Brain microvascular endothelial cell (primary cell): ENCODE results near the gene LMNA.
A peak's percentile ranks its signal among the peaks of the same experiment; 100 is the strongest.

Experiments used
- DNase-seq: peaks from one replicate; pipeline ENCODE4 v3.0.0-alpha.2; 2020
- H3K27ac ChIP-seq: fragments of 250-450 bp; sonication (Bioruptor Pico); 2 replicates; pipeline ENCODE4 v1.5.1; 2020; ENCODE audit warnings: mild to moderate bottlenecking, moderate library complexity
- H3K27me3 ChIP-seq: fragments of 250-450 bp; sonication (Bioruptor Pico); replicated peaks from 2 replicates; pipeline ENCODE4 v1.5.1; 2020; ENCODE audit warnings: mild to moderate bottlenecking
- H3K36me3 ChIP-seq: fragments of 250-450 bp; sonication (Bioruptor Pico); replicated peaks from 2 replicates; pipeline ENCODE4 v1.5.1; 2020; ENCODE audit warnings: mild to moderate bottlenecking
- H3K4me3 ChIP-seq: 2 replicates; pipeline ENCODE4 v1.5.1; 2011; ENCODE audit warnings: low read depth, mild to moderate bottlenecking, control low read depth, low read length, moderate library complexity
- CTCF ChIP-seq: IDR thresholded peaks from 2 replicates; pipeline ENCODE4 v1.5.1; 2011; ENCODE audit warnings: low read depth, mild to moderate bottlenecking, moderate library complexity, low read length, control low read depth, inconsistent platforms; ENCODE audit errors: missing control alignments
- in situ Hi-C: cut with HindIII; loops from 2 replicates; pipeline ENCODE4 v1.10.0; 2017; ENCODE audit warnings: low sequenced_read_pairs, low pct_ligation_motif_present

LMNA gene

GRCh38 chr1:156104065-156104810 is 10.3 kb upstream of the LMNA start:
- TF ChIP-seq CTCF, result no peak
- Histone ChIP-seq H3K4me3 (no peak overlapping the region), H3K27ac (peak overlapping the region; percentile 67), H3K36me3 (no peaks in the 10 kb centered on the region), H3K27me3 (no peaks in the 10 kb centered on the region)
- in situ Hi-C loops, result no loop called here
- peak; percentile 86 for DNase-seq

GRCh38 chr1:156104861-156105832 is 9.4 kb upstream of the LMNA start:
- no peak for TF ChIP-seq CTCF
- DNase-seq, result no peak
- no peak overlapping the region for H3K4me3 ChIP-seq
- in situ Hi-C loops, result no loop called here
- no peaks in the 10 kb centered on the region for H3K27me3 ChIP-seq
- no peaks in the 10 kb centered on the region for H3K36me3 ChIP-seq
- H3K27ac ChIP-seq, result peak overlapping the region; percentile 67

- in situ Hi-C loops, result no loop called here
- no peaks in the 10 kb centered on the region for H3K27me3 ChIP-seq
- DNase-seq, result no peak
- H3K36me3 ChIP-seq, result no peaks in the 10 kb centered on the region
- peak overlapping the region; percentile 30 for H3K4me3 ChIP-seq
- TF ChIP-seq CTCF, result no peak
- H3K27ac ChIP-seq, result peak overlapping the region; percentile 78
Measured at GRCh38 chr1:156106624-156107488, 7.7 kb upstream of the LMNA start.

GRCh38 chr1:156108057-156108456 is 6.5 kb upstream of the LMNA start:
- no peak for DNase-seq
- Histone ChIP-seq H3K4me3 (no peak overlapping the region), H3K27me3 (no peaks in the 10 kb centered on the region), H3K36me3 (no peaks in the 10 kb centered on the region), H3K27ac (no peak overlapping the region)
- in situ Hi-C loops, result no loop called here
- TF ChIP-seq CTCF, result no peak

- Histone ChIP-seq H3K27me3 (no peaks in the 10 kb centered on the region), H3K27ac (no peak overlapping the region), H3K4me3 (no peak overlapping the region), H3K36me3 (no peaks in the 10 kb centered on the region)
- TF ChIP-seq CTCF, result no peak
- DNase-seq, result no peak
- in situ Hi-C loops, result no loop called here
Measured at GRCh38 chr1:156108664-156109241, 5.8 kb upstream of the LMNA start.
